GM19043 (cell line): ENCODE measurements around the gene MNAT1.

Experiments
- ATAC-seq: cut with Tn5 transposase; IDR thresholded peaks from one replicate; pipeline ENCODE4 v1.9.1; 2021; ENCODE audit warnings: low read depth; ENCODE audit not compliant: unreplicated experiment

The MNAT1 gene

DNA sequence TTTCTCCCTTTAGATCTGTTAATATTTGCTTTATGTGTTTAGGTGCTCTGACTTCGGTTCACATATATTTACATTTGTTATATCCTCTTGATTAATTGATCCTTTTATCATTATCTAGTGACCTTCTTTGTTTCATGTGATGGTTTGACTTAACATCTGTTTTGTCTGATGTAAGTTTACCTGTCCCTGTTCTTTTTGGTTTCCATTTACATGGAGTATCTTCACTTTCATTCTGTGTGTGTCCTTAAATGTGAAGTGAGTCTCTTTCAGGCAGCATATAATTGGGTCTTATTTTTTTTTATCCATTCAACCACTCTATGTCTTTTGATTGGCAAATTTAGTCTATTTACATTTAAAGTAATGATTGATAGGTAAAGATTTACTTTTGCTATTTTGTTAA, 222.1 kb downstream of the MNAT1 start:
- no peak for ATAC-seq

DNA sequence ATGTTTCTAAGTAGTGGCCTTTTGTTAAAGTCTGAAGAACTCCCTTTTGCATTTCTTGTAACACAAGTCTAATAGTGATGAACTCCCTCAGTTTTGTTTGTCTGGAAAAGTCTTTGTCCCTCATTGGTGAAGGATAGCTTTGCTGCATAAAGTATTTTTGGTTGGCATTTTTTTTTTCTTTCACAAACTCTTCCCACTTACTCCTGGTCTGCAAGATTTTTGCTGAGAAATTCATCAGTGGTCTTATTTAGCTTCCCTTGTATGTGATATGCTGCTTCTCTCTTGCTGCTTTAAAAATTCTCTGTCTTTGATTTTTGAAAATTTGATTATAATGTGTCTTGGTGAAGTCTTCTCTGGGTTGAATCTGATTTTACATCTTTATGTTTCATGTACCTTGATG, 223.6 kb downstream of the MNAT1 start:
- no peak for ATAC-seq

DNA sequence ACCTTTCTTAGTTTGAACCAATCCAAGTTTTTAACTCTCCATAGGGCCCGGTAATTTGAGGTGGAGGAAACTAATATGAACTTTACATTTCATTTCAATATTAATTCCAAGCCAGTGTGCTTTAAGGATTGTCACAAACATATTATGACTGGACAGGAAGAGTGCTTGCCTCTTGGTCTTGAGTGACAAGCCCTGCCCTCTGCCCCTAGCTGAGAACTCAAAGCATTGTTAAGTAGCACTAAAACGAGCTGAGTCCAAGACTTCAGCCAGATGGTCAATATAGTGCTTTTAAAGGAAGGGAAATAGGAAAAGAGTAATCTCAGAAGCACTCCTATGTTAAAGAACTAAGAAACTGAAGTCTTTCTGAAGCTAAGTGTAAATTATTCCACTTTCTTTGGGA, 229.2 kb downstream of the MNAT1 start:
- ATAC-seq, result no peak

DNA sequence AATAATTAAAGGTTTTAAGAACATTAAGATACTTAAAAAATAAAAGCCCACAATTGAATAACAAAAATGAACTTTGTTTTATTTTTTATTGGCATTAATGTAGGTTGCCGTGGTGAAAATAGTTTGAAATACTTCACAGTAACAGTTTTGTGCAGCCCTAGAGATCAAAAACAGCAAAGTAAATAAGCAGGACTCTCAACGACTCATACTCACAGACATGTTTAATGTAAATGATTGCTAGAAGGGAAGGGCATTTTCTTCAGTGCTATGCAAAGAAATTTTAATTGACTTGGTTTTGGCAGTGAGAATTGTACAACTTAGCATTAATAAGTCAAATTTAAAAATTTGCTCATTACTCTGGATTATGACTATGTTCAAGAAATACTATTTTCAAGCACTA, 230.3 kb downstream of the MNAT1 start:
- ATAC-seq, result no peak

DNA sequence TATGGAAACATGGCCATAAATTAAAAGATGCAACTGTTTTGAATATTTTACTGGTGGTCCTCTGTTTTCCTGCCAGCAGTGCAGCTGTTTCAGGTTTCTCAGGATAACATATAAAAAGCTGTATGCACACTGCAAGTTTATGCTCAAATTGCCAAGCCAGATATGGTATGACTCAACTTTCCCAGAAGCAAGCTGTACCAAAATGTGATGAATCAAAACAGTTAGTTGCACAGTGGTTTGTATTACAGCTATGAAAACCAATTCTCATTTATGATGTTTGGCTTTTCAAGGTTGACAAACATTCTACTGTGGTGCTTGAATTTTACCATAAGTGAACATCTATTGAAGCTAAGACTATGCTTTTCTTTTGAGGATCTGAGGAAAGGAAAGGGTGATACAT, 230.8 kb downstream of the MNAT1 start:
- ATAC-seq, result no peak

DNA sequence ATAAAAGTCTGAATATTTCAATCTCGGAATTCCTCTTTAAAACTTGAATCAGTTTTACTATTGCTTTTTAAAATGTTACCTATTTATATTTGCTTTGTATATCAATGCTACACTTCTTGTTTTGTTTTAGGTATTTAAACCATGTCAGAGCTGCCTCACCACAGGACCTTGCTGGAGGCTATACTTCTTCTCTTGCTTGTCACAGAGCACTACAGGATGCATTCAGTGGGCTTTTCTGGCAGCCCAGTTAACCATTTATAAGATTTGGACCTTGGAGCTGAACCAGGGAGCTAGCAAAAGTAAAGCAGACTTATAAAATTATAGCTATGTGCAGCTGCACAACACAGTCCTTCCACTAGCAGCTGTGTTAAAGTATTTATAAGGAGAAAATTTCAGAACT, 233.5 kb downstream of the MNAT1 start:
- no peak for ATAC-seq

DNA sequence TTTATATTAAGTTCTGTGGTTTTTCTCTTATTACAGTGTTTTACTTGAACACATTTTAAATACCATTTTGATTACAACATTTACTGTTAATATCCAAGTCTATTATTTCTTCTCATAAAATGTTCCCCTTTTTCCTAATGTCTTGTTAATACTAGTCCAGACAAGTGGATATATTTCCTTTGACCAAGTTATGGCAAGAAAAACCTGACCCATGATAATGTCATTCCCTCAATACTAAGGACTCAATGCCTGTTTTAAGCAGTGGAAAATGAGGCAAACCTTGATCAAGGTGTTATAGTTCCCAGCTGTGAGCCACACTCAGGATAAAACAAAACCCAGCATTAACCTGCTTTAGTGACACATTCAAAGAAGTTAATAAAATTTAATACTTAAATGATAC, 234.1 kb downstream of the MNAT1 start:
- ATAC-seq, result no peak

DNA sequence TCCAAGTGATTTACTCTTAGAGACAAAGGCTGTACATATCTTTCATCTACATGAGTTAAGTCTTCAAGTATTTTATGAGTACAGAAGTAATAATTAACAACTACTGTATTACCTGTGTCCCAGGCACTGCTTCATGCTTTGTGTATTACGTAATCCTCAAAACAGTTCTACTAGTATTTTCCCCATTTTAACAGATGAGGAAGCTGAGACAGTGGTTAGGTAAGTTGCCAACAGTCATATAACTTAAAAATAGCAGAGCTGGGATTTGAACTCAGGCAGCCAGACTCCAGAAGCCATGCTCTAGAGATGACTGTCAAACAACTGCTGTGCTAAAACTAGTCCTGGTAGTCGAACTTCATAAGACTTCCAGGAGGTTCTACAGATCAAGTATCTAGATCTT, 235.6 kb downstream of the MNAT1 start:
- no peak for ATAC-seq

DNA sequence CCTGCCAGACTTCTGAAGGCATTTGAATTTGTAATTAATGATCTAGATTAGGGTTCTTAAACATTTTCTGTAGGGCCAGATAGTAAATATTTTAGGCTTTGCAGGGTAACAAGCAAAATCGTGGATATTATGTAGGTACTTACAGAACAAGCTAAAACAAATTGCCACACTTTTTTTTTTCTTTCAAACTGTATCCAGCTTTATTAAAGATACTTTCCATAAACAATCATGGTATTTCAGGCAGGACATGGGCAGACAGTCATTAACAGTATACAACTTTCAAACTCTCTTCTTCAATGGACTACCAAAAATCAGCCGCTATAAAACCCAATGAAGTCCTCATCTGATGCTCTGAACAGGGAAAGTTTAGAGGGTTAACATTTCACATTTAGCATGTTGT, 236.7 kb downstream of the MNAT1 start:
- ATAC-seq, result no peak

DNA sequence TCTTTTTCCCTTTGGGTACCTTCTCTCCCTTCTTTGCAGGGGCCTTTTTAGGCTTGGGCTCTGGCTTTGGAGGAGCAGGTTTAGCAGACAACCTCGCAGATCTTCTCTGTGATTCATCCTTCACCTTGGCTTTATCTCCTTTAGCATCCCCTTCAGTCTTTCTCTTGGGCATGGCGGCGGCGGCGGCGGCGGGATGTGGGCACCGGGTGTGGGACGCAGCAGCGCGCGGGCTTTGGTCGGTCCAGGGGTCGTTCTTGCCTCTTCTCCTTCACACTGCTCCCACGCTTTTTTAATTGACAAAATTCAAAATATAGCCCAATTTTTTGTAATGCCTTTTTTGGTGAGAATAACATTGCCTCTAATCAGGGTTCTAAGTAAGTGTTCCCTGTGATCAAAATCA, 237.7 kb downstream of the MNAT1 start:
- ATAC-seq, result no peak

DNA sequence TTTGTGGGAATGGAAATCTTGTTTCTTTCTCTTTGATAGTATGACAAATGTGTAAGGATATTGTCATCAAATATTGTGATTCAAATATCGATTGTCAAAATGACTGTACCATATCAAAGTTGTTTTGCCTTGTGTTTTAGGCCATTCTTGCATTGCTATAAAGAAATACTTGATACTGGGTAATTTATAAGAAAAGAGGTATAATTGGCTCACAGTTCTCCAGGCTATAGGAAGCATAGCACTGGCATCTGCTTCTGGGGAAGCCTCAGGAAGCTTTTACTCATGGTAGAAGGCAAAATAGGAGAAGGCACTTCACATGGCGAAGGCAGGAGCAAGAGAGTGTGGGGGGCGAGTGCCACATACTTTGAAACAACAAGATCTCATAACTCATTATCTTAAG, 238.5 kb downstream of the MNAT1 start:
- ATAC-seq, result no peak

DNA sequence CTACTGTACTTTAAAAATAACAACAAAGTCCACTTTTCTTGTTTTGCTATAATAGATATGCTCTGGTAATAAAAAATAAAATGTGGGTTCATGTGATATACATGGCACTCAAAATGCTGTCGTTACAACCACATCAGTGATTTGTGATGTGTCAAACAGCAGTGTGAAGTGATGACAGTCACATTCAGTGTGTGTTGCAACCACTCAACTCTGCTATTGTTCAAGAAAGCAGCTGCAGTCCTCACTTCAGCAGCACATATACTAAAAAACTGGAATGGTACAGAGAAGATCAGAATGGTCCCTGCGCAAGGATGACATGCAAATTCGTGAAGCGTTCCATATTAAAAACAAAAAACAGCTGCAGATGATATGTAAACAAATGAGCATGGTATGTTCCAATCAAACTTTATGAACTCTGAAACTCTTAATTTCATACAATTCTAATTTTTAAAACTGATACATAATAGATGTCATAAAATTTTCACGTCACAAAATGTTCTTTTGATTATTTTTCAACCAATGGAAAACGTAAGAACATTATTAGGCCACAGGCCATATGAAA, 239.6 kb downstream of the MNAT1 start:
- no peak for ATAC-seq

DNA sequence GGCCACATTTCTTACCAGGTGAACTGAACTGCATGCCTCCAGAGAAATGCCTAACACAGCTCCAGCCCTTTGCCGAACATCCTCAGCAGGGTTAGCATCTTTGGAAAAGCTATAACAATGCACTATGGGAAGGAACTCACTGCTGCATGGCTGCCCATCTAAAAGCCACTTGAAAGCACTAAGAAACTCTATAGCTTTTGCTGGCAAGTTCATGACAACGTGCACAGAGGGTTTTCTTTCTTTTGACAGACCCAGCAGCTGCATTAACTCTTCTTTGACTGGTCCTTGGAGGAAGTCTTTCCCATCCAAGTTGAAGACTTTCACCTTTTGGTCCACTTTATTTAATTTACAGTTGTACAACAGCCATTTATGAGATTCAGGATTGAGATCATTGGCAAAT, 241.0 kb downstream of the MNAT1 start:
- no peak for ATAC-seq

DNA sequence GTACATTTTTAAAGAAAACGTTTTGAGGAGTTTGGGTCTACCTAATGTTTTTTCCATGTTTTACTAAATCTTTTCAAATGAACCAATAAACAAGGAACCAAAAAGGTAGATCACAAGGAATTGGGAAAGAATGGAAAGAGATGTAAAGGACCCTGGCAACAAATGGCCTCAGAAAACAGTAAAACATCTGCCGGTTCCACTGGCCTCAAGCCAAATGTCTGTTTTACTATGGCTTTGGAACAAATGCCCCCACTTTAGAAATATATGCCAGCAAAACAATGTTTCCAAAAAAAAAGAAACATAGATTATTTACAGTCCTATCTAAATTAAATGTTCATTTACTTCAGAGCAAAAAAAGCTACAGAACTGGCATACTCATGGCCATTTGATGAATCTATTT, 243.3 kb downstream of the MNAT1 start:
- no peak for ATAC-seq

DNA sequence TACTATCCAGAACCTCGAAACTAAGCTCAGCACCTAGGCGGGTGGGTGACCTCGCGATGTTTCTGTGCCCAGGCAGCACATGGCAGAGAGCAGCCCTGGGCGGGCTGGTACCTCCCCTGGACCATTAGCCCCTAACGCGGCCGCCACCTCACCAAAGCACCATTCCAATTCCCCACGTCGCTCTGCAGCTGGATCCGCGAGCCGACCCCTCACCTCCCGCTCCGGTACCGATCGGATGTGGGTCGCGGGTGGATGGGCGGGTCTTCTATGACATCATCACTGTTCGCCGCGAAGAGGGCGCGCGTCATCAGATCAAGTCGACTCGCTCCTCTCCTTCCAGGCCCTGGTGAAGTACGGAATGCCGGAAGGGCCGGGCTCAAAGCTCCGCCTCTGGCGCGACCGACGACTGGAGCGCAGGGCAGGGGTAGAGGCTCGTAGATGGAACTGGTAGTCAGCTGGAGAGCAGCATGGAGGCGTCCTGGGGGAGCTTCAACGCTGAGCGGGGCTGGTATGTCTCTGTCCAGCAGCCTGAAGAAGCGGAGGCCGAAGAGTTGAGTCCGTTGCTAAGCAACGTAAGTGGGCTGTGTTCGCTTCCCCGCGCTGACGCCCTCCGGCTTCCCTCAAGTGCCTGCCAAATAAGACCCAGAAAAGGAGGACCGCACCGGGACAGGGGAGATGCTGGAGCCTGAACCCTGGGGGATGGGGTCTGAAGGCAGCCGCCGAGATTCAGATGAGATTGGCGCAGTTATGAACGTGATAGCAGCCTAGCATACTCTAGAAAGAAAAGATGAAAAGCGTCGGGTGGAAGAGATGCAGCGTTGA, 246.5 kb downstream of the MNAT1 start, which contains the start of the genes SLC38A6 and TRMT5:
Gene SLC38A6 (plus strand): TSS at position 435 of the 822 bp plus-strand sequence. CDS start 33 bp downstream, at position 468.
Gene TRMT5 (minus strand): TSS at position 269 of the 822 bp plus-strand sequence. CDS start 106 bp downstream, at position 163.
- peak; percentile 75 for ATAC-seq

DNA sequence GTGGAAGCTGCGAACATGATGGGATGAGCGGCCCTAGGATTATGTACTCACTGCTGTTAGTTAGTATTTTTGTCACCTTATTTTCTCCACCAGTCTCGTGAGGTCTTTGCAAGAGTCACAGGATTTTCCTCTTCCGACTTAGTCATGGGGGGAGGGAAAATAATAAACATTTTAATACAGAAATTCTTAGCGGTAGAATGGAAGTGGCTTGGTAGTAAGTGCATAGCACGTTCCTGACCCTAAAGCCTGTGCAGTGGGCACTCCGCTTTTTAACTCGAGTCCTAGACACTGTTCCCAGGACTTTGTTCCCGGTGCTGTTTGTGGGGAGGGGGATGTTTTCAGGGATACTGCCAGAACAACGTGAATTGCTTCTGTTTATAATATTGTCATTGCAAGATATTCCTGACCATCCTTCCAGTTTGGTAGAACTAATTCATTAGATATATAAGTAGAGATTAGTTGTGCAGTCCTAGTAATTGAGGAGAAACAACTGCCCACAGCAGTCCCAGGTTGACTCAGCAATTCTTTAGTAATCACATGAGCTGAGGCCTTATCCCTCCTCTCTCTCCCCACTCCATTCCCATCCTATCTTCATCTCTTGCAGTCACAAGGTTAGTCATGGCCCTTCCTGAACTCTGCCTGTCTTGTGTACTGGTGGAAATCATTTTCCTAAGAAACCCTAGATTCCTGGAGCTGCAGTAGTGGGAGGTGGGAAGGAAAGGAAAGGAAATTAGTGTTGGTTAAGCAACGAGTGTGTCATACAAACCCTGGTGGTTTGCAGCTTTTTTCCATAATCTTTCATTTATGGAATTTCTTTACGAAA, 247.3 kb downstream of the MNAT1 start:
- no peak for ATAC-seq

DNA sequence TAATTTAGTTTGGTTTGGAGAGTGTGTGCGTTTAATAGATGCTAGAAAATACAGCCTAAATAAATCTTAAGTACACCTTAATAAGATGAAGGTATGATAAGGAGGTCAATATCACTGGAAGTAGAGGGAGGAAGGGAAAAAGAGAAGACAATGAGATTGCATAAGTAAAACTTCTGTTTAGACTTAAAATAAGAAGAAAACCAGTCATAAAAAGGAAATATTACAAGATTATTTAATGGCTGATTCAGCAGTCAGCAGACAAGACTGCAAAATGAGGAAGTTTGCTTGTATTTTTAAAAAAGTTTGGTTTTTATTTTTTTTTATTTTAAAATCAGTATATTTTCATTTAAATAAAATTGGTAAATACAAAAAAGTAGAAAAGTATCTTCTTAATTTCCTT, 249.6 kb downstream of the MNAT1 start:
- ATAC-seq, result no peak

DNA sequence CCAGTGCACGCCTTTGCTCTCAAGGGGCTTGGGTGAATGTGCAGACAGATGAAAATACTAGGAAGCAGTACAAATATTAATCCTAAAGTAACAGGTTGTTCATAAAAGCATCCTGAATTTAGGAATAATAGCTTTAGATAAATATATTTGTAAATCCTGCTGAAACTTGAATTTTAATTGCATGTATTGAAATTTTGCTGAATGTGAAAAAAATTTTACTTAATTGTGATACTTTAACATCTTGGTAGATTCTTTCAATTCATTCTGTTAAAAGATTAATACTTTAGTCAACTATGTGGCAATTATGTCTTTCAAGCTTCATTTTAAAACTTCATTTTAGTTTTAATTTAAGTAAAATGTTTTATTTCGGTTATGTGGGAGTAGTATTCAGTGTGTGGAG, 251.9 kb downstream of the MNAT1 start:
- no peak for ATAC-seq

DNA sequence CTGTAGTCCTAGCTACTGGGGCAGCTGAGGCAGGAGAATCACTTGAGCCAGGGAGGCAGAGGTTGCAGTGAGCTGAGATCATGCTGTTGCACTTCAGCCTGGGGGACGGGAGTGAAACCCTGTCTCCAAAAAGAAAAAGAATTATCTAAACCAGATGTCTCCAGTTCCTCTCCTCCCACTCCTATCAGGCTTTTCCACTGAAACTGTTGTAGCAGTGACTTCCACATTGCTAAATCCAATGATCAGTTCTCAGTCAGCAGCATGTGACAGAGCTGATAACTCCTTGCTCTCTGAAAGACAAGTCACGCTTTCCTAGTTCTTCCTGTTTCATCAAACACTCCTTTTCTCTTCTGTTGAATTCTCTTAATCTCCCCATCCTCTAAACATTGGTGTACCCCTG, 255.0 kb downstream of the MNAT1 start:
- no peak for ATAC-seq

DNA sequence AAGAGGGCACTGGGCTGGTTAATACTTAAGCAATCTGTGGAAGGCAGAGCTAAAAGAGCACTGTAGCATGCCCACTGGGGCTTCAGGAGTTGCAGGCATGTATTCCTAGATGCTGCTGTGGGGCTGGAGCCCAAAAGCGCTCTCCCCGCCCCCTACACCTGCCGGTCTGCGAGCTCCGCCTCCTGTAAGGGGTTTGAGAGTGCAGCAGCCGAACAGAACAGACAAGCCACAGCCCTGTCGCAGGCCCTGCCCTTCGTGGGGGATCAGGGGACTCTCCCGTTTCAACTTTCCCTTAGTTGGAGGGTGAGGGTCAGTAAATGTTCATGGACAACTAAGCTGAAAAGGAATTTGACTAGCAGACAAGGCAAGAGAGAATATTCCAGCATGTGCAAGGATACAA, 264.1 kb downstream of the MNAT1 start:
- ATAC-seq, result no peak

DNA sequence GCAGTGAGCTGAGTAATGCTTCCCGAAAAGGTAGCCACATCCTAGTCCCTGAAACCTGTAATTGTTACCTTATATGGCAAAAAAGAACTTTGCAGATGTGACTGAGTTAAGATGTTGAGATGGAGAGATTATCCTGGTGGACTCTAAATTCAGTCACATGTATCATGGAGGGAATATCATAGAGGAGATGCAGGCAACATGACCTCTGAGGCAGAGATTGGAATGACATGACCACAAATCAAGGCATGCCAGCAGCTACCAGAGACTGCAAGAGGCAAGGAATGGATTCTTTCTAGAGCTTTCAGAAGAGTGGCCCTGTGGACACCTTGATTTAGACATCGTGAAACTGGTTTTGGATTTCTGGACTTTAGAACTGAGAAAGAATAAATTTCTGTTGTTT, 265.0 kb downstream of the MNAT1 start:
- no peak for ATAC-seq
